ENCODE results near the gene CMTM1.

CMTM1 gene

DNA sequence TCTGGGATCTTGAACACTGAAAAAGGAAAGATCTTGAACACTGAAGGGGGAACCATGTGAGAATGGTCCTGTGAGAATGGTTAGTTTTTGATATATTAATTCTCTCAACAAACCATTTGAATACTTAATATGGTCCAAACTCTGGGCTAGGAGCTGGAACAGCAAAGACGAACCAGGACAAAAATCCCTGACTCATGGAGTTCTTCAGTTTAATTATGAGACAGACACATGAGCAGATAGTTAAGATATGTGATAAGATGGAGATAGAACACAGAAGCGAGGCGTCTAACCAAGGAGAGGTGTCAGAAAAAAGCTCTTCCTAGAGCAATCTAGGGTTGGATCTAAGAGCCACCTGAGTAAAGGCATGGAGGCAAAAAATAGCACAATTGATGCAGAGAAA is 12.2 kb upstream of the CMTM1 start:
- Histone ChIP-seq H3K27me3 (no peaks in the 10 kb centered on the region), H3K27ac (no peak overlapping the region), H3K36me3 (peaks cover 0 to 15% (median 0%) of the 10 kb centered on the region in 3 donors), H3K4me1 (peaks cover 0 to 55% (median 31%) of the 10 kb centered on the region in 4 donors), H3K9me3 (no peaks in the 10 kb centered on the region), H3K4me3 (no peak overlapping the region)
- intact Hi-C loops (cut with DNase I; ENCODE audit: low total_unique reads): loop anchor here (5.0 kb wide), 1 partner anchor 77 kb away; no protein-coding TSS in a partner anchor
- TF ChIP-seq, protein P1, sequence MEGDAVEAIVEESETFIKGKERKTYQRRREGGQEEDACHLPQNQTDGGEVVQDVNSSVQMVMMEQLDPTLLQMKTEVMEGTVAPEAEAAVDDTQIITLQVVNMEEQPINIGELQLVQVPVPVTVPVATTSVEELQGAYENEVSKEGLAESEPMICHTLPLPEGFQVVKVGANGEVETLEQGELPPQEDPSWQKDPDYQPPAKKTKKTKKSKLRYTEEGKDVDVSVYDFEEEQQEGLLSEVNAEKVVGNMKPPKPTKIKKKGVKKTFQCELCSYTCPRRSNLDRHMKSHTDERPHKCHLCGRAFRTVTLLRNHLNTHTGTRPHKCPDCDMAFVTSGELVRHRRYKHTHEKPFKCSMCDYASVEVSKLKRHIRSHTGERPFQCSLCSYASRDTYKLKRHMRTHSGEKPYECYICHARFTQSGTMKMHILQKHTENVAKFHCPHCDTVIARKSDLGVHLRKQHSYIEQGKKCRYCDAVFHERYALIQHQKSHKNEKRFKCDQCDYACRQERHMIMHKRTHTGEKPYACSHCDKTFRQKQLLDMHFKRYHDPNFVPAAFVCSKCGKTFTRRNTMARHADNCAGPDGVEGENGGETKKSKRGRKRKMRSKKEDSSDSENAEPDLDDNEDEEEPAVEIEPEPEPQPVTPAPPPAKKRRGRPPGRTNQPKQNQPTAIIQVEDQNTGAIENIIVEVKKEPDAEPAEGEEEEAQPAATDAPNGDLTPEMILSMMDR (IDR thresholded peaks at IDR 0.05): no peak
- no peak for DNase-seq

DNA sequence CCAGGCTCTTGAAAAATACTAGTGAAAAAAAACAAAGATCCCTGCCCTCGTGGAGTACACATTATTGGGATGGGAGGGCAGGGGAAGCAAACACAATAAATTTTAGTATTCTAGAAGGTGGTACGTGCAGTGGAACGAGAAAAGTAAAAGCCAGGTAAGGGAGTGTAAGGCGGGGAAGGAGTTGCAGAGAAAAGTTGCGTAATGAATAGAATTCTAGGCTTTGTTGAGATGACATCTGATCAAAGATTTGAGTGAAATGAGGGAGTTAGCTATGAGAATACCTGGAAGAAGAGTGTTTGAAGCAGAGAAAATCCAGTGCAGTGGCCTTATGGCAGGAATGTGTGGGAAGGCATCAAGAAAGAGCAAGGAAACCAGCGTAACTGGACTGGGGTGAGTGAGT is 11.7 kb upstream of the CMTM1 start:
- no peak overlapping the region for H3K4me3 ChIP-seq
- peaks cover 0 to 15% (median 0%) of the 10 kb centered on the region in 3 donors for H3K36me3 ChIP-seq
- H3K9me3 ChIP-seq: no peaks in the 10 kb centered on the region
- no peaks in the 10 kb centered on the region for H3K27me3 ChIP-seq
- intact Hi-C loops (cut with DNase I; ENCODE audit: low total_unique reads): loop anchor here (5.0 kb wide), 1 partner anchor 77 kb away; no protein-coding TSS in a partner anchor
- H3K4me1 ChIP-seq: peaks cover 0 to 51% (median 29%) of the 10 kb centered on the region in 4 donors
- TF ChIP-seq, protein P1 (IDR thresholded peaks at IDR 0.05): no peak
- H3K27ac ChIP-seq: no peak overlapping the region
- no peak for DNase-seq

DNA sequence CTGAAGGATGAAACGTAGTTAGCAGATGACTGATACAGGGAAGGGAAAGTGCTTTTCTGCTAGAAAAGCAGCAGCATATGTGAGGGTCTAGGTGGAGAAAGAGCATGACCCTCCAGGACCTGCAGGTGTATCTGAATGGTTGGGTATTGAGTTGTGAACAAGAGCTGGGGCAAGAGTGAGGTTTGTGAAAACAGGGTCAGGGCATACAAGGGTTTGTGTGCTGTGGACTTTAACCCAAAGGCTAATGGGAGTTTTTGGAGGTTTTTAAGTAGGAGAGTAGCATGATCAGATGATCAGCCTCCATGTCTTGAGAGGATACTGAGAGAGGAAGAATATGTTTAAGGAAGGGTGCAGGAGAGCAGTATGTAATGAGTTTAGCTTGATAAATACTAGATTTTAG is 6.1 kb upstream of the CMTM1 start:
- Histone ChIP-seq H3K36me3 (peaks cover 0 to 40% (median 5%) of the 10 kb centered on the region in 3 donors), H3K27me3 (no peaks in the 10 kb centered on the region), H3K4me3 (no peak overlapping the region), H3K4me1 (peaks cover 0 to 19% (median 0%) of the 10 kb centered on the region in 4 donors), H3K9me3 (no peaks in the 10 kb centered on the region), H3K27ac (no peak overlapping the region)
- intact Hi-C loops (cut with DNase I; ENCODE audit: low total_unique reads): no loop called here
- no peak for DNase-seq
- TF ChIP-seq, protein P1 (IDR thresholded peaks at IDR 0.05): no peak

DNA sequence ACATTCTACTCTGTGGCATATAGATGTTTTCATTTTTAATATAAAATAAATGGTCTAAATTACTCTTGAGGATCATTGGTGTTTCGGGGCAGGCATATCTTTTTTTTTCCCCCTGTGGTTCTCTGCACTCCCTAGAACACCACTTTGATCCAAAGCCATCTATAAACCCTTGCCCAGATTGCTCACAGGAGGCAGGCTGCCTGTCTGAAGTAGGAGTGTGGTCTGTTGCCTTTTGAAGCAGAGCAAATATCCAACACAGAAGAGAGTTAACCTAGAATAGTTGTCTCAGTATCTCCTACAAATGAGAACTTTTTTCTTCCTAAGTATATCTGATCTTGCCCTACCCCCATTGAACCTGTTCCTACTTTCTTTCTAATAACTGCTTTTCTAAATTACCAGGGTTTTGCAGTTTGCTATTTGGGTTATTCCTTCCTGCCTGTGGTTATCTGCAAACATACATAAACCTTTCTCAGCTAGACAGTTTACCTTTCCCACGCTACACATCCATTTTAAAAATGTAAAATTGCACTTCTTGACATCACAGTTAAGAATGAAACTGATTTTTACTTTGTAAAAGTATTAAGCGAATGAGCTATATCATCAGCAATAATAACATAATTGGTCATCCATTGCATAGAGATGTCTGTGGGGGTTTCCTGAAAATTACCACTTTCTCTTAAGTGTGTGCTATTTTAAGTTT is 4.7 kb upstream of the CMTM1 start:
- Histone ChIP-seq H3K9me3 (no peaks in the 10 kb centered on the region), H3K4me3 (no peak overlapping the region), H3K27me3 (no peaks in the 10 kb centered on the region), H3K36me3 (peaks cover 8 to 52% (median 14%) of the 10 kb centered on the region in 3 donors), H3K4me1 (peaks cover 0 to 10% (median 0%) of the 10 kb centered on the region in 4 donors), H3K27ac (no peak overlapping the region)
- TF ChIP-seq, protein P1 (IDR thresholded peaks at IDR 0.05): no peak
- intact Hi-C loops (cut with DNase I; ENCODE audit: low total_unique reads): no loop called here
- no peak for DNase-seq

DNA sequence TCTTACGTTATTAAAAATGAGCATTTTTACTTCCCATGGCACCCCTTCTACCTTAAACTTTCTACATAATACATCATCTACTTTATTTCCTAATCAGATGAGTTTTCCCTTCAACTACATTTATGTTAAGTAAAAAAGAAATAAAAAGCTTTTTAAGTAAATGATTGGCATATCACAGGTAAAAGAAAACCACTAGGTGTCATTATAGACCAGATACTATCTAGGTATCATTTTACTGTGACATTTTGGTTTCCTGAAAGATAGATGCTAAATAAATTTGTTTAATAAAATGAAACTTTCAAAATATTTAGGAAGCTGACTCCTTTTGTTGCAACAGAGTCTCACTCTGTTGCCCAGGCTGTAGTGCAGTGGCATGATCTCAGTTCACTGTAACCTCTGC is 3.8 kb upstream of the CMTM1 start:
- Histone ChIP-seq H3K4me3 (no peak overlapping the region), H3K27me3 (no peaks in the 10 kb centered on the region), H3K4me1 (peaks cover 0 to 1% (median 0%) of the 10 kb centered on the region in 4 donors), H3K36me3 (peaks cover 12 to 51% (median 21%) of the 10 kb centered on the region in 3 donors), H3K9me3 (no peaks in the 10 kb centered on the region), H3K27ac (no peak overlapping the region)
- intact Hi-C loops (cut with DNase I; ENCODE audit: low total_unique reads): no loop called here
- TF ChIP-seq, protein P1 (IDR thresholded peaks at IDR 0.05): no peak
- no peak for DNase-seq

Measured in tibial artery (tissue), 4 donors.